Activated T-helper 2 cell treated with anti-CD3 and anti-CD28 coated beads, Interferon-gamma antibody, Interleukin-2, Interleukin-4, amounts not matched to agents 10 μg/mL and 5 μg/mL and 100 μg/mL, durations not matched to agents 14 hours and 24 hours and 36 hours (primary cell): ENCODE data around the gene TC2N. TPM values are rescaled to one million over a fixed set of nuclear protein-coding genes. Genes with fewer than 3 reads are reported as not detected.
"Not testable (repeated sequence)": the region's sequence is repeated elsewhere in the genome, so short reads cannot be mapped to it uniquely, and the experiment has no call there.

Experiments
- DNase-seq: peaks from one replicate; pipeline ENCODE4 v3.0.0; 2021; ENCODE audit warnings: low spot score
- H3K27ac Mint-ChIP-seq: one replicate; pipeline ENCODE4 v1.8.0; 2021; ENCODE audit warnings: mixed read lengths
- H3K27me3 Mint-ChIP-seq: one replicate; pipeline ENCODE4 v1.8.0; 2021; ENCODE audit warnings: low read depth, mixed read lengths
- H3K36me3 Mint-ChIP-seq: one replicate; pipeline ENCODE4 v1.8.0; 2021; ENCODE audit warnings: low read depth, mixed read lengths
- H3K4me1 Mint-ChIP-seq: one replicate; pipeline ENCODE4 v1.8.0; 2021; ENCODE audit warnings: low read depth, mixed read lengths
- H3K4me3 Mint-ChIP-seq: one replicate; pipeline ENCODE4 v1.8.0; 2021; ENCODE audit warnings: low read depth, mild to moderate bottlenecking, moderate library complexity, mixed read lengths
- H3K9me3 Mint-ChIP-seq: one replicate; pipeline ENCODE4 v1.8.0; 2021; ENCODE audit warnings: mixed read lengths
- intact Hi-C: fragments of 100-400 bp; cut with micrococcal nuclease; formaldehyde crosslinking; loops from one replicate; pipeline ENCODE4 v1.15.1; 2023
- total RNA-seq: library from RNA; stranded (reverse); gene quantifications from 2 replicates; pipeline ENCODE4 v1.2.3, GENCODE V29; 2022

Gene TC2N
- total RNA-seq, 1 donor from 2014 or later = 19.9 TPM

DNA sequence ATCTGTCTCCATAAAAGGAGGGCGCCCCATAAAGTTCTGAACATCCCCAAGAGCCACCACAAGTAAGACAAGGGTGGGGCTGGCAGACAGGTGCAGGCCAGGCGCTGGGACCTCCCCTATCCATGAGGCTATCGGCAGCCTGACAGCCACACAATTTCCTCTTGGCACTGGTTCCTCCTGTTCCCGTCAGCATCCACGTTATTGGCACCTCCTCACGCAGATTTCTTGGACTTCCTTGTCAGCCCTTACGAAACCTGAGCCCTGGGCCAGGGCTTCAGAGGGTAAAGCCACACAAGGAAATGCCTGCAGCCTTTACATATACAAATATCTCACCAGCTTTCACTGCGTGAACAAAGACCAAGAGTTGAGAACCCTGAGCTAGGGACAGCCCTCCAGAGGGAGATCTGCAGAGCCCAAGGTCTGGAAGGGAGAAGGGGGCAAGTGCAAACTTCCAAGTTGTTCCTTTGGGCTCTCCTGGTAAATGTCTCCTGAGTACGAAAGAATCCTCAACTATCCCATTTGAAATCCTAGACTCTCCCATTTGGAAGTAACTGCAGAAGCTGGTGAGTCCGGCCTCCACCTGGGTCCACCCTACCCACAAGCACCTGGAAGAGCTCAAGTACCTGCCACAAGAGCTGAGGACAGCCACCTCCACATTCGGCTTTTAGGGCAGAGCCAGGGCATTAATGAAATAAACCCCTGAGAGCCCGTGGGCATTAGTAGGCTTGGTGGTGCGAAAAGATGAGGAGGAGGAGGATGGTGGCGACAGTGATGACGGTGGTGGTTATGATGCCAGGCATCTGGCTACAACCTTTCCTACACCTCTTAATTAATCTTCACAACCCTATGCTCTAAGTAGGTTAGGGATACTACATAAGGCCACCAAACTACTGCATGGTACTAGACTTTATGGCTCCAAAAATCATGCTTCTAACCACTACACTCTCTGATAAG, 5.5 kb upstream of the TC2N start:
- intact Hi-C loops = loop anchor here (1.0 to 5.0 kb wide), 7 partner anchors 9 to 550 kb away; partner anchors contain the start of gene PPP4R3A
- no peaks in the 10 kb centered on the region for H3K9me3 Mint-ChIP-seq
- peak overlapping the region; percentile 71 for H3K4me3 Mint-ChIP-seq
- H3K4me1 Mint-ChIP-seq = peaks cover 93% of the 10 kb centered on the region
- peaks cover 3% of the 10 kb centered on the region for H3K36me3 Mint-ChIP-seq
- no peak for DNase-seq
- no peaks in the 10 kb centered on the region for H3K27me3 Mint-ChIP-seq
- H3K27ac Mint-ChIP-seq = peak overlapping the region; percentile 90

- H3K27me3 Mint-ChIP-seq = no peaks in the 10 kb centered on the region
- peaks cover 3% of the 10 kb centered on the region for H3K36me3 Mint-ChIP-seq
Observed at GRCh38 chr14:91872011-91872501, 4.7 kb upstream of the TC2N start.

GRCh38 chr14:91871401-91871800, 4.1 kb upstream of the TC2N start:
- H3K36me3 Mint-ChIP-seq, H3K27me3 Mint-ChIP-seq, DNase-seq, H3K9me3 Mint-ChIP-seq: not testable (repeated sequence)
- peaks cover 94% of the 10 kb centered on the region for H3K4me1 Mint-ChIP-seq
- H3K4me3 Mint-ChIP-seq = peak overlapping the region; percentile 22
- intact Hi-C loops = loop anchor here (5.0 kb wide), 4 partner anchors 34 to 549 kb away; no protein-coding TSS in a partner anchor
- peak overlapping the region; percentile 31 for H3K27ac Mint-ChIP-seq

More at GRCh38 chr14:91872011-91872501, 4.7 kb upstream of the TC2N start:
- no peak for DNase-seq
- intact Hi-C loops = loop anchor here (2.0 to 5.0 kb wide), 6 partner anchors 19 to 550 kb away; partner anchors contain the start of gene PPP4R3A
- Mint-ChIP-seq H3K4me3 (peak overlapping the region; percentile 71), H3K9me3 (no peaks in the 10 kb centered on the region), H3K27ac (peak overlapping the region; percentile 90), H3K4me1 (peaks cover 93% of the 10 kb centered on the region)

- peak overlapping the region; percentile 82 for H3K4me3 Mint-ChIP-seq
- H3K4me1 Mint-ChIP-seq = peaks cover 95% of the 10 kb centered on the region
- no peaks in the 10 kb centered on the region for H3K27me3 Mint-ChIP-seq
- DNase-seq = no peak
- no peaks in the 10 kb centered on the region for H3K9me3 Mint-ChIP-seq
- peak overlapping the region; percentile 99 for H3K27ac Mint-ChIP-seq
- peaks cover 3% of the 10 kb centered on the region for H3K36me3 Mint-ChIP-seq
- intact Hi-C loops = loop anchor here (5.0 kb wide), 4 partner anchors 34 to 549 kb away; no protein-coding TSS in a partner anchor
Observed at GRCh38 chr14:91870890-91871289, 3.6 kb upstream of the TC2N start.

GRCh38 chr14:91870001-91870400, 2.7 kb upstream of the TC2N start:
- Mint-ChIP-seq H3K27ac (peak overlapping the region; percentile 99), H3K4me3 (peak overlapping the region; percentile 82), H3K9me3 (no peaks in the 10 kb centered on the region), H3K27me3 (no peaks in the 10 kb centered on the region), H3K36me3 (peaks cover 3% of the 10 kb centered on the region), H3K4me1 (peaks cover 91% of the 10 kb centered on the region)
- intact Hi-C loops = loop anchor here (5.0 kb wide), 4 partner anchors 33 to 548 kb away; no protein-coding TSS in a partner anchor
- DNase-seq = peak; percentile 53

DNA sequence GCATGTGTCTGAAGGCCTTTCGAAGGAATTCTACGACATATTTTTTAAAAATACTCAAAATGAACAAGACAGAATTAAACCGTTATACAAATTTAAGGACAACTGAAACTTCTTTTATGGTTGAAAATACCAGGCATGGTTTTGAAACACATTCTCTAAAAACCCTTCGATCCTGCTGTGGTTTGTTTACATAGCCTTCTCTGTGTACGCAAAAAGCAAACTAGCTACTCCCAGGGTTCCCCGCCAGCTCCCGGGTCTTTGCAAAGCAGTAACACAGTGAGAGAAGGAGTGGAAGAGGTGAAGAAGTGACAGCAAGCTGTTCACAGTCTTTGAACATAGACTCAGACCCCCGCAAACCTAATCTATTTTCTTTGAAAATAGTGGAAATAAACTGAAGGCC, 2.2 kb upstream of the TC2N start:
- H3K36me3 Mint-ChIP-seq = peaks cover 3% of the 10 kb centered on the region
- peak overlapping the region; percentile 82 for H3K4me3 Mint-ChIP-seq
- H3K4me1 Mint-ChIP-seq = peaks cover 89% of the 10 kb centered on the region
- intact Hi-C loops = loop anchor here (10.0 kb wide), 1 partner anchor 455 kb away; the partner anchor contains the start of gene CCDC88C
- no peak for DNase-seq
- H3K9me3 Mint-ChIP-seq = no peaks in the 10 kb centered on the region
- H3K27ac Mint-ChIP-seq = peak overlapping the region; percentile 99
- H3K27me3 Mint-ChIP-seq = no peaks in the 10 kb centered on the region

DNA sequence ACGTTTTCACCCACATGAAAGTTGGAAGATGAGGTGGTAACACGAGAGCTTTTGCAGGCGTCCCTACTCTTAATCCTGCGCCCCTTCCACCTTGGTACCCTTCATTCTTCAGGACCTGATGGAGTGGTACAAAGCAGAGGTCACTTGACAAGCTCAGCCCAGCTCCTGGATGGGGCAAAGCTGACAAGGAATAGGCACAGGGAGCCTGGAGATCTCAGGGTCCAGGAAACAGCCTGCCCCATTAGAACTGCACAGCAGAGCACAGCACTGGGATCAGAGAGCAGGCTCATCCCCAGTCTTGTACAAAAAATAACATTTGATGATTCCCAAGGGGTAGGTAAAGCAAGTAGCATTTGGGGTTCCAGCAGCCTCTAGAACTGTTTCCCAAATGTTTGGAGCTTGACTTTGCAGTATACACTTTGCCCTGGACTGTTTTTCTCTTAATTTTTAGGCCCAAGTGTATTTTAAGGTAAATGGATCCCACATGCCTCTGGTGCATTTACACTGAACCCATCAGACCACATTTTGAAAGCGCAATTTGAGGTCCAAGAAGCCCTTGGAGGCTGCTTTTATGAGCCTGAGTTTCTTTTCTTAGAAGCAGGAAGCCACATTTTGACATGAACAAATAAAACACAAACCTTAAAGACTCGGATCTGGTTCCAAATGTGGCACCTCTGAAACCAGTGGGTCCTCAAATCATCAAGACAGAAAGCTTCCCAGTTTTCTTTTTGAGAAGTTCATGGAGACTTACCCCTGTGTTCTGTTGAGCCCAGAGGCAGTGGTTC, 633 bp downstream of the TC2N start:
- Mint-ChIP-seq H3K9me3 (no peaks in the 10 kb centered on the region), H3K4me1 (peaks cover 84% of the 10 kb centered on the region), H3K27me3 (no peaks in the 10 kb centered on the region), H3K4me3 (peak overlapping the region; percentile 89), H3K36me3 (peaks cover 12% of the 10 kb centered on the region), H3K27ac (peak overlapping the region; percentile 95)
- DNase-seq = no peak
- intact Hi-C loops = loop anchor here (2.0 to 10.0 kb wide), 2 partner anchors 174 to 452 kb away; partner anchors contain the start of genes CCDC88C and TRIP11

- Mint-ChIP-seq H3K27ac (peak overlapping the region; percentile 95), H3K9me3 (no peaks in the 10 kb centered on the region), H3K4me3 (peak overlapping the region; percentile 89), H3K27me3 (no peaks in the 10 kb centered on the region), H3K36me3 (peaks cover 16% of the 10 kb centered on the region), H3K4me1 (peaks cover 84% of the 10 kb centered on the region)
- DNase-seq = no peak
- intact Hi-C loops = loop anchor here (2.0 to 10.0 kb wide), 2 partner anchors 175 to 451 kb away; partner anchors contain the start of genes CCDC88C and TRIP11
Observed at GRCh38 chr14:91866061-91866460, 1.3 kb downstream of the TC2N start.

GRCh38 chr14:91862417-91862816, 4.9 kb downstream of the TC2N start:
- no peaks in the 10 kb centered on the region for H3K27me3 Mint-ChIP-seq
- peaks cover 73% of the 10 kb centered on the region for H3K4me1 Mint-ChIP-seq
- H3K36me3 Mint-ChIP-seq = peaks cover 44% of the 10 kb centered on the region
- peak overlapping the region; percentile 86 for H3K27ac Mint-ChIP-seq
- peak overlapping the region; percentile 74 for H3K4me3 Mint-ChIP-seq
- H3K9me3 Mint-ChIP-seq = no peaks in the 10 kb centered on the region
- intact Hi-C loops = loop anchor here (10.0 kb wide), 1 partner anchor 448 kb away; the partner anchor contains the start of gene CCDC88C
- DNase-seq = no peak

DNA sequence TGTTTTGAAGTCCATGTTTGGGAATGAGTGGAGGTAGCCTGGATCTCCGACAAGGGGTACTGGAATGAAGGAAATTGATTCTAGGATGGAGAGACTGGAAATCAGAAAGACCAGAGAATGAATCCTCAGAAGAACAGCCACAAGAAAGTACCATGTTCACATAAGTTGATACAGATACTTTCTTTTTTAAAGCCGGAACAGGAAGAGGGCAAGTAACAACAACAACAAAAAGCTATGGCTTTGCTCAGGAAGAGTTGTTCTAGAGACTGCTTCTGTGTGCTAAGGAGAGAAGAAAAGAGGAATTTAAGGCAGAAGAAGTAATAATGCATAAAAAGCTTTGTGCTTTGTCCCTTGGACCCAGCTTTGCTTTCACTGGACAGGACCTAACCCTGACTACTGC, 6.2 kb downstream of the TC2N start:
- peak overlapping the region; percentile 77 for H3K4me3 Mint-ChIP-seq
- H3K4me1 Mint-ChIP-seq = peaks cover 68% of the 10 kb centered on the region
- intact Hi-C loops = loop anchor here (10.0 kb wide), 1 partner anchor 446 kb away; the partner anchor contains the start of gene CCDC88C
- H3K27ac Mint-ChIP-seq = peak overlapping the region; percentile 94
- no peak for DNase-seq
- no peaks in the 10 kb centered on the region for H3K9me3 Mint-ChIP-seq
- H3K27me3 Mint-ChIP-seq = no peaks in the 10 kb centered on the region
- H3K36me3 Mint-ChIP-seq = peaks cover 52% of the 10 kb centered on the region

DNA sequence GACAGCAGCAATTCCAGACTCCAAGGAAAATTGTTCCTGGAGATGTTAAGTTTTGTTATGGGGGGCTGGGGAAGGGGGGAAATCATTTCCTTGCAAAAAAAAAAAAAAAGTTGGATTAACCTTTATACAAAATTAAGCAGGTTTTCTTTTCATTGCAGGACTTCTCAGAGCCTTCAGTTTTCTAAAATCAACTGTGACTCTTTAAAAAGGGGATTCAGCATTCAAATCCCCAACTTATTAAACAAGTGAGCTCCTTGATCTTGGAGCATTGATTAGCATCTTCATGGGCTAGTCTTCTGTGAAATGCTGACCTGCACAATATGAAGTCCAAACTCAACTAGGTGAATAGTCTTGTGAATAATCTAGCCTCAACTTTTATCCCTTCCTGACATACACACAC, 7.1 kb downstream of the TC2N start:
- peaks cover 70% of the 10 kb centered on the region for H3K4me1 Mint-ChIP-seq
- DNase-seq = no peak
- H3K9me3 Mint-ChIP-seq = no peaks in the 10 kb centered on the region
- no peak overlapping the region for H3K4me3 Mint-ChIP-seq
- no peaks in the 10 kb centered on the region for H3K27me3 Mint-ChIP-seq
- intact Hi-C loops = loop anchor here (10.0 kb wide), 1 partner anchor 445 kb away; the partner anchor contains the start of gene CCDC88C
- H3K36me3 Mint-ChIP-seq = peaks cover 61% of the 10 kb centered on the region
- peak overlapping the region; percentile 94 for H3K27ac Mint-ChIP-seq
